Activated naive CD8-positive, alpha-beta T cell treated with anti-CD3 and anti-CD28 coated beads, Interleukin-2, amount 10 ng/mL, durations not matched to agents 7 days and 5 days (primary cell): Measurements from ENCODE around the gene UBAC2. TPM values are rescaled to one million over a fixed set of nuclear protein-coding genes. Genes with fewer than 3 reads are reported as not detected.

Source experiments
- ATAC-seq: fragments of 150-1000 bp; cut with Tn5 transposase; one replicate; pipeline ENCODE4 v1.10.0; 2021; ENCODE audit warnings: low read depth, moderate library complexity
- POLR2A ChIA-PET: fragments of 350-600 bp; sonication (Branson Sonifier 250); formaldehyde crosslinking; loops from one replicate; lab custom pipeline; 2021; ENCODE audit warnings: antibody characterized with exemption; lab: Charles Lee
- DNase-seq: peaks from one replicate; pipeline ENCODE4 v3.0.0; 2021
- H3K27ac Mint-ChIP-seq: one replicate; pipeline ENCODE4 v1.8.0; 2022; ENCODE audit warnings: mild to moderate bottlenecking, mixed read lengths
- H3K27me3 Mint-ChIP-seq: one replicate; pipeline ENCODE4 v1.8.0; 2022; ENCODE audit warnings: mild to moderate bottlenecking, moderate library complexity, mixed read lengths
- H3K36me3 Mint-ChIP-seq: one replicate; pipeline ENCODE4 v1.8.0; 2021; ENCODE audit warnings: mild to moderate bottlenecking, mixed read lengths
- H3K4me1 Mint-ChIP-seq: one replicate; pipeline ENCODE4 v1.8.0; 2021; ENCODE audit warnings: mixed read lengths
- H3K4me3 Mint-ChIP-seq: one replicate; pipeline ENCODE4 v1.8.0; 2022; ENCODE audit warnings: mild to moderate bottlenecking, moderate library complexity, mixed read lengths
- H3K9me3 Mint-ChIP-seq: one replicate; pipeline ENCODE4 v1.8.0; 2021; ENCODE audit warnings: mixed read lengths
- total RNA-seq, 2 experiments: library from RNA; stranded (reverse); gene quantifications; one replicate each; pipeline ENCODE4 v1.2.3, GENCODE V29; 2021

UBAC2 gene
- total RNA-seq, 2 experiments from 2014 or later, result 79.1 to 80.8 TPM

DNA sequence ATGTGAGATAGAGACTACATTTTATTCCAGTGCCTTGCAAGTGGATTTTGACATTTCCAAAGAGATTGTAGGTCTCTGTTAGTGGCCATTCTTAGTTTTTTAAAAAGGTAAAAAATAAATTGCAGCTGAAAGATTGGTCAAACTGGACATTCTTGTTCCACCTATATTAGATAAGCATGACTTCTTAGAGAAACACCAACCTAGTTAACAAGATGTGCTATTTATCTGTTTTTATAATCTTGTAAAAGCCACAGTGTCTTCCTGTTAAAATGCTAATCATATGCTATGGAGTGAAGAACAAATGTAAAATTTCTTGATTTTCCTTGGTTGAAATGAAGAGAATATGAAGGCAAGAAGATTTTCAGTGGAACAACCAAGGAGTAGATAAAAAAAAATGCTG, 140.0 kb downstream of the UBAC2 start:
- POLR2A ChIA-PET, result no interaction called here
- Mint-ChIP-seq H3K4me3 (peak overlapping the region; percentile 15), H3K4me1 (peaks cover 27% of the 10 kb centered on the region), H3K9me3 (no peaks in the 10 kb centered on the region), H3K27me3 (no peaks in the 10 kb centered on the region), H3K27ac (no peak overlapping the region), H3K36me3 (peaks cover 47% of the 10 kb centered on the region)
- ATAC-seq, result no peak
- no peak for DNase-seq

DNA sequence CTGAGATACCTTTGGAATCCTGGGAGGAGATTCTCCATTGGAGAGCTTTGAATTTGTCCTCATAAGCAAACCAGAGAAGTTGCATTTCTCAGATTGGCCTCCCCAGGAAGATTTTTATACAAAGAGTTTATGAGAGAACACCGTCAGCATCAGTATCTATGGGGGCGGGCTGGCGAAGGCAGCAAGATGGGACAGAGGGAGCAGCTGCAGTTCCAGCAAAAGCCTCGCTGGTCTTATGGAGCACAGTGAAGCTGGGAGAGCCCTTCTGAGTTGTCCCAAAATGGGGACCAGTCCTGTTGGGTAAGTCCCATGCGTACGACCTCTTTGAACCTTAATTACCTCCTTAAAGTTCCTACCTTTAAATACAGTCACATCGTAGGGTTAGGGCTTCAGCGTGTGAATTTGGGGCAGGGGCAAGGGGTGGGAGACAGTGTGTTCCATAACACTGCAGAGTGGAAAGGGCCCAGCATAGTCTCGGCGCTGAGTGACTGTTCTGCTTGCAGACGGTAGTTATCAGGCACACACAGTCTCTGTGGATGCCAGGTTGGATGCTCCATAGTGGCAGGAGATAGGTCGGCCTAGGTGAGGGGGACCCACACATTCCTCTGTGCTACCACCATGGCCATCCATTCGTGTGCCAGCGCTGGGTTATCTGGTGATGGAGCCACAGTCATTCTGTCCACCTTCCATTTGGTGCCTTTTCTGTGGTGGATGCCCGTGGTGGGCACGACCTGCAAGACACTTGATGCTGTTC, 141.5 kb downstream of the UBAC2 start:
- DNase-seq (no peak), ATAC-seq (no peak)
- H3K4me3 Mint-ChIP-seq, result no peak overlapping the region
- H3K9me3 Mint-ChIP-seq, result no peaks in the 10 kb centered on the region
- H3K4me1 Mint-ChIP-seq, result peaks cover 28% of the 10 kb centered on the region
- H3K27ac Mint-ChIP-seq, result no peak overlapping the region
- H3K36me3 Mint-ChIP-seq, result peaks cover 46% of the 10 kb centered on the region
- no peaks in the 10 kb centered on the region for H3K27me3 Mint-ChIP-seq
- POLR2A ChIA-PET, result no interaction called here

DNA sequence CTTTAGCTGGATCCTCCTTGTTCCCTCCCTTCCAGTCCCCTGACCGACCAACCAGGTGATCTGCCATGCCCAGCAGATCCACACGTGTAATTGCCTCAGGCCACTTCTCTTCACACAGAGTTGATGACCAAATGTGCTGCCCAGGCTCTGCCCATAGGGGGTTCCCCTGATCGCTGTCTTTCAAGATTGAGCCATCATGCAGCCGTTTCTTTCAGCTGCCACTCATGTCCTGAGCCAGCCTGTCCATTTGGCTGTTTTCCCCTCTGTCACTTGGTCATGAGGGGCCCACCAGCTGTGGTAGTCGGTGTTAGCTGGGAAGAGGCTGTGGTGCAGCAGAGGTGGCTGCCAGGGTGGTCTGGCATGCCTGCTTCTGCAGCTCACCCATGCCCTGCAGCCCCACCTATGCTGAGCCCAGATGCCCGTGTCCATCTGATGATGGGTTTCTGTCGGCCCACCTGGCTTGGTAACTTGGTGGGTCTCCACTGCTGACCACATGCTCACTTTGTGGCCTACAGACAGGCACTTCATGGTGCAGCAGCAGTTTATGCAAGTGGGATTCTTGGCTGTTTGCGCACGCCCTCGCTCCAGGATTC, 142.2 kb downstream of the UBAC2 start:
- Mint-ChIP-seq H3K9me3 (no peaks in the 10 kb centered on the region), H3K36me3 (peaks cover 45% of the 10 kb centered on the region), H3K27ac (no peak overlapping the region), H3K27me3 (no peaks in the 10 kb centered on the region), H3K4me3 (no peak overlapping the region), H3K4me1 (peaks cover 28% of the 10 kb centered on the region)
- DNase-seq (no peak), ATAC-seq (no peak)
- POLR2A ChIA-PET, result no interaction called here

DNA sequence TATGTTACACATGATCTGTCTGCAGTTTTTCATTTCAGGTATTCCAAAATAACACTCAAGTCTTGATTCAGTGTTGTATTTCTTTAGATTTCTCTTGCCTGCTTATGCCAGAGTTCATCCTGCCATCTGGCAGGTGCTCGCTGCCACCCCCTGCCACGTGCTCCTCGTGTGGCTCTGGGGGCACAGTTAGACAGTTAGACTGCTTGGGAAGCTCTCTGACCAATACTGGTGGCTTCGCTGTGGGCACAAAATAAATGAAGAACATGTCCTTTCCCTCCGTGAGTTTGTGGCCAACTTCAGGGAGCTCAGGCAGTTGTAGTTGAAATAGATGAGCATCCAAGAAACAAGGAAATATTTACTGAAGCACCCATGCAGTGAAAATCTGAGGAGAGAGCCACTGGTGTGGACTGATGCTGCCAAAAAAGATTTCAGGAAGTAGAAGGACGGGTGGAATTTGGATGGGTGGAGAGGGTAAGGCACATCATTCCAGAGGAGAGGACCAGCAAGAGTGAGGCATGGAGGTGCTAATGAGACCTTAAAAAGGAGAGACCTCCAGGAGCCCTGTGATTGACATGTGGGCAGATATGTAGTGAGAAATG, 144.1 kb downstream of the UBAC2 start:
- POLR2A ChIA-PET, result no interaction called here
- no peak for ATAC-seq
- no peaks in the 10 kb centered on the region for H3K27me3 Mint-ChIP-seq
- no peaks in the 10 kb centered on the region for H3K9me3 Mint-ChIP-seq
- H3K36me3 Mint-ChIP-seq, result peaks cover 47% of the 10 kb centered on the region
- no peak overlapping the region for H3K27ac Mint-ChIP-seq
- DNase-seq, result no peak
- peaks cover 20% of the 10 kb centered on the region for H3K4me1 Mint-ChIP-seq
- no peak overlapping the region for H3K4me3 Mint-ChIP-seq

DNA sequence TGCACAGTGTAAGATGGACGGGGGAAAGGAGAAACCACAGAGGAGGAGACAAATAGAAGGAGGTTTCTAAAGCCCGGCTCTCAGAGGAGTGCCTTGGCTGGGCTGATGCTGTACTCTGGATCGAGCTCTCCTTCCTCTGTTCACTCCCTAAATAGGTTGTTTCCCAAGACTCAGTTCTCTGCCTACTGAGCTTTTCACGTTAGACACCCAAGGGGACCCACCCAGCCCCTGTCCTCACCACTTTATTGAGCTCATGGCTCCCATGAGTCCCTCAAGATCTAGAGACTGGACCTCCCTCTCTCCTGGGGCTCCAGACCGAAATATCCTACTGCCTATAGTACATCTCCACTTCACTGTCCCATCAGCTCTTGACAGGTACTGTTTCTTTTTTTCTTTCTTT, 144.7 kb downstream of the UBAC2 start:
- Mint-ChIP-seq H3K27ac (no peak overlapping the region), H3K9me3 (no peaks in the 10 kb centered on the region), H3K27me3 (no peaks in the 10 kb centered on the region), H3K36me3 (peaks cover 47% of the 10 kb centered on the region), H3K4me3 (no peak overlapping the region), H3K4me1 (peaks cover 17% of the 10 kb centered on the region)
- DNase-seq (no peak), ATAC-seq (no peak)
- POLR2A ChIA-PET, result no interaction called here

DNA sequence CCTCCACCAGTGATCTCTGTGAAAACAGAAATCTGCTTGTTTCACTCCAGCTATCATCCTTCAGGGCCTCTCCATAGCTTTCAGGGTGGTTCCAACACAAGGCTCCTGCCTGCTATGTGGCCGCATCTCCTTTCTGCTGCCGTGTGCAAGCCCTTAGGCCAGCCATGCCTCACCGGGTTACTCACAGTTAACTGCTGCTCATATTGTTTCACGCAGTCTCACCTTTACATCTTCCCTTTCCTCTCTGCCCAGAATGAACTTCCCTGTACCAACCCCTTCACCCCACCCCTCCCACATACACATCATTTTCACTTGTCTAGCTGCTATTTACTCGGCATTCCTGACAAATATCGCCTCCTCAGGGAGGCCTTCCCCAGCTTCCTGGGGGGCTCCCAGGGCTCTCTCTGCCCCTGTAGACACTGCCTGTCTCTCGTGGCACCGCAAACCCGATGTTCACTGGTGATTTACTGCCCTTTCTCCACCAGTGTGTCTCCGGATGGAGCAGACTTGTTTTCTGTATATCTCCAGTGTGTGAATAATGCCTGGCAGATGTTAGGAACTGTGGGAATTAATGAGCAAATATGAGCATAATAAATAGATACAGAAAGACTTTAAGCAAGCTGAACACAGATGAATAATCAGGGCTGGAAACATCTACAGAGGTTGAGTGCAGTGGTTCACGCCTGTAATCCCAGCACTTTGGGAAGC, 145.8 kb downstream of the UBAC2 start:
- no peaks in the 10 kb centered on the region for H3K27me3 Mint-ChIP-seq
- DNase-seq, result no peak
- ATAC-seq, result no peak
- H3K36me3 Mint-ChIP-seq, result peaks cover 42% of the 10 kb centered on the region
- peaks cover 18% of the 10 kb centered on the region for H3K4me1 Mint-ChIP-seq
- H3K9me3 Mint-ChIP-seq, result no peaks in the 10 kb centered on the region
- H3K27ac Mint-ChIP-seq, result peak overlapping the region; percentile 27
- POLR2A ChIA-PET, result interaction anchor here (0.6 kb wide), 1 partner anchor 9 kb away, joined by 3 read pairs; no protein-coding TSS in a partner anchor
- H3K4me3 Mint-ChIP-seq, result no peak overlapping the region

DNA sequence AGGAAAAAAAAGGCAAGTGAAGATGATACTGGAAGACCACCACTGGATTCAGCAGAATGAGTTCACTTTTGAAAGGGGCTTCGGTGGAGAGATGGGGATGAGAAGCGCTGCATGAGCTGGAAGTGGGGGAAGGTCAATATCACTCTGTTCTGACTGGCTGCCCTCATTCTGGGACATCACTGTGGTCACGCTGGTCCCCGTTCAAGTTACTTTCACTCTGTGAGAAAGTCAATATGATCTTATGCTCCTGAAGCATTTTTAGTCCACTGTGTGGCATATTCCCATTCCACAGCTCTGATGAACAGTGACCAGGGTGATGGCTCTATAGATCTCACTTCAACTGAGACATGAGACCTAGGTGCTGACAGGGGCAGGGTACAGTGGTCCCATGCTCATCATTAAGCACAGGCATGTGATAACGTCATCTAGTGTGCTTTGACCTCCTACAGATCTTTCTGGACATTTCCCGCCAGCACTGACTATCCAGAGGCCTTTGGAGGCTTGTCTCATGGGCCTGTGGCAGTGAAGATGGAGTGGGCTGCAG, 146.8 kb downstream of the UBAC2 start:
- no peak overlapping the region for H3K4me3 Mint-ChIP-seq
- H3K4me1 Mint-ChIP-seq, result peaks cover 28% of the 10 kb centered on the region
- H3K9me3 Mint-ChIP-seq, result no peaks in the 10 kb centered on the region
- H3K27me3 Mint-ChIP-seq, result no peaks in the 10 kb centered on the region
- ATAC-seq (no peak), DNase-seq (no peak)
- no peak overlapping the region for H3K27ac Mint-ChIP-seq
- POLR2A ChIA-PET, result interaction anchor here (0.9 kb wide), 1 partner anchor 14 kb away, joined by 3 read pairs; no protein-coding TSS in a partner anchor
- peaks cover 40% of the 10 kb centered on the region for H3K36me3 Mint-ChIP-seq

DNA sequence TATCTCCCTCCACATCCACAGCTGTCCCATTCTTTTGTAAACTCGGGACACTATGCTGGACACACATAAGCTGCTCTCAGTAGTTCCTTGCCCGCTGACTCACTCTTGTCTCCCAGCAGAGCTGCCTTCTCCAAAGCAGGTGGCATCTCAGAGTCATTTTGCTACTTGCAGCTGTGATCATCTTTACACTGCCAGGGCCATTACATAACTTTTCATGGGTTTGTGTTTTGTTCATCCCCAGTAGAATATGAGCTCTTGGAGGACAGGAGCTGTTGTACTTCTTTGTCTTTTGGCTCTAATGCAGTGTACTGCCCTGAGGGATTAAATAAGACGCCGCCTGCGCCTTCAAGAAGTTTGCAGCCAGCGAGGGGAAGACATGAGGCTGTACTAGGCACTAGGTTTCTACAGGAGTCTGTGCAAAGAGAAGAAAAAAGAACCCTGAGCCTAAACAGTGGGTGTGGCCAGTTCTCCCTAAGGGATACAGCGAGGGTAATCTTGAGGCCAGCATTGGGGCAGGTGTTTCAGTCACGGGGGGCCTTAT, 147.3 kb downstream of the UBAC2 start:
- H3K4me1 Mint-ChIP-seq, result peaks cover 32% of the 10 kb centered on the region
- peak overlapping the region; percentile 22 for H3K27ac Mint-ChIP-seq
- no peak for ATAC-seq

DNA sequence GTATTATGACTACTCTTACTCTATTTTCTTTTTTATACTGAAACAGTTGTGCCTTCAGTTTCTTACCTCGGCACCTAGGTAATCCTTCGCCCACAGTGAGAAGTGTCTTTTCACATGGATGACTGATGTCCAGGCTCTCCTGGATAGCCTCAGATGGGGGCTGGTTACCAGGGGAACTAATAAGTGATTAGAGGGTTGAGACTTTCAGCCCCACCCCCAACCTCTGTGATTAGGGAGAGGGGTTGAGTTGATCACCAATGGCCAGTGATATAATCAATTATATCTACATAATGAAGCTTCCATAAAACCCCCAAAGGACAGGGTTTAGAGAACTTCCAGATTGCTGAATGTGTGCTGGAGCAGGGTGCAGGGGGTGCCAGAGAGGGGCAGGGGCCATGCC, 149.5 kb downstream of the UBAC2 start:
- no peaks in the 10 kb centered on the region for H3K27me3 Mint-ChIP-seq
- H3K4me3 Mint-ChIP-seq, result no peak overlapping the region
- ATAC-seq (no peak), DNase-seq (no peak)
- POLR2A ChIA-PET, result no interaction called here
- H3K27ac Mint-ChIP-seq, result no peak overlapping the region
- H3K9me3 Mint-ChIP-seq, result no peaks in the 10 kb centered on the region
- peaks cover 39% of the 10 kb centered on the region for H3K36me3 Mint-ChIP-seq
- H3K4me1 Mint-ChIP-seq, result peaks cover 49% of the 10 kb centered on the region

More for the DNA sequence above, 147.3 kb downstream of the UBAC2 start:
- H3K9me3 Mint-ChIP-seq, result no peaks in the 10 kb centered on the region
- POLR2A ChIA-PET, result interaction anchor here (0.7 to 0.9 kb wide), 2 partner anchors 13 to 23 kb away, joined by 3 read pairs; no protein-coding TSS in a partner anchor
- peaks cover 39% of the 10 kb centered on the region for H3K36me3 Mint-ChIP-seq
- DNase-seq, result no peak
- no peaks in the 10 kb centered on the region for H3K27me3 Mint-ChIP-seq
- no peak overlapping the region for H3K4me3 Mint-ChIP-seq

DNA sequence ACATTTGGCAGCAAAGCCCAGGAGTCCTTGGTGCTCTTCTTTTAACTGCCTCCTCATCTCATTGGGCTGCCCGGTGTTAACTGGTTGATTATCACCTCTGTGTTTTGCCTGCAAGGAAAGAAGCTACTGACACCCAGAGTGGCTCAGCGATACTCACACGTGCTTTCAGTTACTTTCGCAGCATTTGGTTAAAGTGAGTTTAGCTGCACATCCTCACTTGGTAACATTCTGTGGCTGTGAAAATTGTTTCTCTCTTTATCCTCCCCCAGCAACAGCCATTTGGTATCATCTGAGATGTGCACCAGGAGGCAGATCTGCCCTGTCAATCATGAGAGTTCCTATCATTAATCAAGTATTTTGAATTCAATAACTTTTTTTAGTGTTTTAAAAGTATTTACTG, 151.1 kb downstream of the UBAC2 start:
- Mint-ChIP-seq H3K4me3 (peak overlapping the region; percentile 5), H3K27me3 (no peaks in the 10 kb centered on the region), H3K36me3 (peaks cover 38% of the 10 kb centered on the region), H3K27ac (peak overlapping the region; percentile 38), H3K4me1 (peaks cover 58% of the 10 kb centered on the region), H3K9me3 (no peaks in the 10 kb centered on the region)
- no peak for DNase-seq
- ATAC-seq, result peak; percentile 5
- POLR2A ChIA-PET, result interaction anchor here (1.2 to 1.8 kb wide), 6 partner anchors 10 to 133 kb away, joined by 3 to 8 read pairs (median 5); no protein-coding TSS in a partner anchor

DNA sequence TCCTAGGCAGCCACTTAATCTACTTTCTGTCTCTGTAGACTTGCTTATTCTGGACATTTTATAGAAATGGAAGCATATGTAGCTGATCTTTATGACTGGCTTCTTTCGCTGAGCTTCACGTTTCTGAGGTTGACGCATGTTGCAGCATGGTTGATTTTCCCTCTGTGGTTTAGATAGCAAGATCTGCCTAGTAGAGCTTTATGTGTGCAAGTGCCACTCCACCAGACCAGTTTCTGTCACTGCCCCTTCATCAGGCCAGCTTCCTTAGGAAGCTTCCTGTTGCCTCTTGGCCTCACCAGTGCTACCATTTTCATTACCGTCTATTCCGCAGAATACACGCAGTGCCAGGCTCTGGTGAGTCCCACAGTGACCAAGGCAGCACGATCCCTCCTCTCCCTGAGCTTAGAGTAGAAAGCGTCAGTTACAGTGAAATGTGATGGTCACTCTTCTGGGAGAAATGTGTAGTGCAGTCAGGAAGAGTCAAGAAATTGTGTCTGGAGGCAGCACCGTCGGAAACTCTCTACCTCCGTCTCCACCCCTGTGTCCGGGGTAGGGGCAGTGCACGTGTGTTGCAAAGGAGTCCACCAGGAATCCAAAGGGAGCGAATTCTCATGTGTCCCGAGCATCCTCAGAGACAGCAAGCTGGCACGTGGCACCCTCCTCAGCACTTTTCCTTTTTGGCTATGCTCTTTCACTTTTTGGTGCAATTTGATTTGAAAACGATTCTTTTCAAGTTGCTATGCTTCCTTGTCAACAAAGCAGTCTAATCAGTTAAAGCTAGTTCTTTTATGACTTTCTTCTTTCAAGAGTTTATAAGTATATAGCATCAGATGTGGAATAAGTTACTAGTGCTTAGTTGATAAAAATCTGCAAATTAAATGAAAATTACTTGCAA, 151.9 kb downstream of the UBAC2 start:
- peak overlapping the region; percentile 6 for H3K4me3 Mint-ChIP-seq
- no peak for DNase-seq
- no peaks in the 10 kb centered on the region for H3K9me3 Mint-ChIP-seq
- POLR2A ChIA-PET, result interaction anchor here (1.2 to 1.8 kb wide), 7 partner anchors 9 to 152 kb away, joined by 3 to 8 read pairs (median 5); partner anchors contain the start of gene UBAC2
- H3K4me1 Mint-ChIP-seq, result peaks cover 63% of the 10 kb centered on the region
- H3K36me3 Mint-ChIP-seq, result peaks cover 37% of the 10 kb centered on the region
- no peaks in the 10 kb centered on the region for H3K27me3 Mint-ChIP-seq
- H3K27ac Mint-ChIP-seq, result peak overlapping the region; percentile 60
- no peak for ATAC-seq

DNA sequence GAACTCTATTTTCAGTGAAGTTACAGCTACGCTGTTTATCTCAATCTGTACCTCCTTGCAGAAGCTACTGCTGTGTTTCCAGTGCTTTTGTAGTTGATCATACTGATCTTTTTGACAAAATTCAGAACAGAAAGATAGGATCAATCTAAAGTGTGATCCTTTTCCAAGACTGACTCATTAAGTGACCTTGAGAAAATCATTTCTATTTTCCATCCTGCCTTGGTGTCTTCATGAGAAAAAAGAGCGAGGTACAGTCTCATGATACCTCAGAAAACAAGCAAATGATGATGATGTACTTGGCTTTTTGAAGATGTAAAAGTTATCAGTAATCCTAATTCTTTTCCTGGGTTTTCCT, 152.6 kb downstream of the UBAC2 start:
- ATAC-seq (no peak), DNase-seq (no peak)
- no peaks in the 10 kb centered on the region for H3K9me3 Mint-ChIP-seq
- peak overlapping the region; percentile 11 for H3K27ac Mint-ChIP-seq
- H3K36me3 Mint-ChIP-seq, result peaks cover 39% of the 10 kb centered on the region
- H3K4me1 Mint-ChIP-seq, result peaks cover 68% of the 10 kb centered on the region
- no peaks in the 10 kb centered on the region for H3K27me3 Mint-ChIP-seq
- H3K4me3 Mint-ChIP-seq, result no peak overlapping the region
- POLR2A ChIA-PET, result interaction anchor here (1.0 to 1.8 kb wide), 3 partner anchors 22 to 152 kb away, joined by 3 to 6 read pairs (median 5); partner anchors contain the start of genes GPR183 and UBAC2
